HFF-Myc (cell line): ENCODE data around the gene TSPAN9.
A peak's percentile ranks its signal among the peaks of the same experiment; 100 is the strongest.

Source experiments
- DNase-seq: peaks from one replicate; pipeline ENCODE4 v3.0.0-alpha.2; 2011; ENCODE audit warnings: low read depth; ENCODE audit errors: extremely low read depth
- H3K4me3 ChIP-seq: replicated peaks from 2 replicates; pipeline ENCODE4 v1.5.1; 2011; ENCODE audit warnings: low read depth, mild to moderate bottlenecking, control low read depth, low read length
- TF ChIP-seq, protein P1 (sequence below): IDR thresholded peaks from 2 replicates; pipeline ENCODE4 v1.5.1; 2012; ENCODE audit warnings: mild to moderate bottlenecking, low read depth, low read length, control low read depth; ENCODE audit errors: missing control alignments

The TSPAN9 gene

DNA sequence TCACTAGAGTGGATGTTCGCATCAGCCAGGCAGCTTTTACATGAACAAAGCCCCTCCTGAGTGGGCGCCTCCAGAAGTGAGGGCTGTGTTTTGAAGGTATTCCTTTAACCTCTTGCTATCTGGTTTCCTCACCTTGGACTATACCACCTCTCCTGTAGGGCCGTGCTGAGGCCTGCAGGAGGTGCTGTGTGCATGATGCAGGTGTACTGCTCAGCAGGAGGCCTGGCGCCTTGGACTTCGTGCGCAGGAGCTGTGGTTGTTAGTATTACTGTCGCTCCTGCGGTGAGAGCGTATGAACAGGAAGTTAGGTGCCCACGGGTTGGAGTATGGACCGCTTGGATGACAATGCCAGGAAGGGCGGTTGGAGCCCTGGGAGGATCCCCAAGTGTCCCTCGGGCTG, 130.7 kb downstream of the TSPAN9 start:
- TF ChIP-seq, protein P1, sequence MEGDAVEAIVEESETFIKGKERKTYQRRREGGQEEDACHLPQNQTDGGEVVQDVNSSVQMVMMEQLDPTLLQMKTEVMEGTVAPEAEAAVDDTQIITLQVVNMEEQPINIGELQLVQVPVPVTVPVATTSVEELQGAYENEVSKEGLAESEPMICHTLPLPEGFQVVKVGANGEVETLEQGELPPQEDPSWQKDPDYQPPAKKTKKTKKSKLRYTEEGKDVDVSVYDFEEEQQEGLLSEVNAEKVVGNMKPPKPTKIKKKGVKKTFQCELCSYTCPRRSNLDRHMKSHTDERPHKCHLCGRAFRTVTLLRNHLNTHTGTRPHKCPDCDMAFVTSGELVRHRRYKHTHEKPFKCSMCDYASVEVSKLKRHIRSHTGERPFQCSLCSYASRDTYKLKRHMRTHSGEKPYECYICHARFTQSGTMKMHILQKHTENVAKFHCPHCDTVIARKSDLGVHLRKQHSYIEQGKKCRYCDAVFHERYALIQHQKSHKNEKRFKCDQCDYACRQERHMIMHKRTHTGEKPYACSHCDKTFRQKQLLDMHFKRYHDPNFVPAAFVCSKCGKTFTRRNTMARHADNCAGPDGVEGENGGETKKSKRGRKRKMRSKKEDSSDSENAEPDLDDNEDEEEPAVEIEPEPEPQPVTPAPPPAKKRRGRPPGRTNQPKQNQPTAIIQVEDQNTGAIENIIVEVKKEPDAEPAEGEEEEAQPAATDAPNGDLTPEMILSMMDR: peak; percentile 32
- DNase-seq: no peak
- no peak overlapping the region for H3K4me3 ChIP-seq

DNA sequence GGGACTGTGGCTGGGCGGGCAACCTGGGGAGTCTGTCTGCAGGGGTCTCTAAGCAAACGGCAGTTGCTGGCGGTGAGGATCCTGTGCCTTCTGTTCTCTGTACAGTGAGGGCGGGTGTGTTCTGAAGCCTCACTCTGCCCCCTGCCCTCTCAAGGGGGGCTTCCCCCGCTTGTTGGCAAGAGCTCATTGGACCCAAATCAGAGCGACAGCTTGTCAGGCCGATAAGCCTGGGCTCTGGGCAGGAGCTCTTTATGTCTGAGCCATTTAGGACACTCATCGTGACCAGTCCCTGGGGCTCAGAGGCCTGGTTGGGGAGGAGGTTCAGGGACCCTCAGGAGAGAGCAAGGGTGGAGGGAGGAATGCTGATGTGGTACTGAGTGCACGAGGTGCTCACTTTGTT, 136.0 kb downstream of the TSPAN9 start:
- TF ChIP-seq, protein P1: no peak
- no peak overlapping the region for H3K4me3 ChIP-seq
- no peak for DNase-seq

DNA sequence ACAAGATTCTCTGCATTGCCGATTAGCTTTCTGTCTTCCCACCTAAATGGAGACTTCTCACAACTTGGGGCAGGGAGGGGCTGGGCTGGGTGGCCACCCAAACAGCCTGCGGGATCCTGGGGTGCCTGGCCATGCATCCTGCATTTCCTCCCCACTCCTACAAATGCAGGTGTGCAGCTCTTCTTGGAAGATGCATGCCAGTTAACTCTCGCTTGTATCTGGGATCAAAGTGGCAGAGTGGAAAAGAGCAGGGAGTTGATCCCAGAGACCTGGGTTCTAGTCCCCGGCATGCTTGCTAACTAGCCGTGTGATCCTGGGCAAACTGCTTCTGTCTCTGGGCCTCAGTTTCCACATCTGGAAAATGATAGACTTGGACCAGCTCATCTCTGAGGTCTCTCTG, 136.6 kb downstream of the TSPAN9 start:
- TF ChIP-seq, protein P1: no peak
- H3K4me3 ChIP-seq: no peak overlapping the region
- DNase-seq: no peak

DNA sequence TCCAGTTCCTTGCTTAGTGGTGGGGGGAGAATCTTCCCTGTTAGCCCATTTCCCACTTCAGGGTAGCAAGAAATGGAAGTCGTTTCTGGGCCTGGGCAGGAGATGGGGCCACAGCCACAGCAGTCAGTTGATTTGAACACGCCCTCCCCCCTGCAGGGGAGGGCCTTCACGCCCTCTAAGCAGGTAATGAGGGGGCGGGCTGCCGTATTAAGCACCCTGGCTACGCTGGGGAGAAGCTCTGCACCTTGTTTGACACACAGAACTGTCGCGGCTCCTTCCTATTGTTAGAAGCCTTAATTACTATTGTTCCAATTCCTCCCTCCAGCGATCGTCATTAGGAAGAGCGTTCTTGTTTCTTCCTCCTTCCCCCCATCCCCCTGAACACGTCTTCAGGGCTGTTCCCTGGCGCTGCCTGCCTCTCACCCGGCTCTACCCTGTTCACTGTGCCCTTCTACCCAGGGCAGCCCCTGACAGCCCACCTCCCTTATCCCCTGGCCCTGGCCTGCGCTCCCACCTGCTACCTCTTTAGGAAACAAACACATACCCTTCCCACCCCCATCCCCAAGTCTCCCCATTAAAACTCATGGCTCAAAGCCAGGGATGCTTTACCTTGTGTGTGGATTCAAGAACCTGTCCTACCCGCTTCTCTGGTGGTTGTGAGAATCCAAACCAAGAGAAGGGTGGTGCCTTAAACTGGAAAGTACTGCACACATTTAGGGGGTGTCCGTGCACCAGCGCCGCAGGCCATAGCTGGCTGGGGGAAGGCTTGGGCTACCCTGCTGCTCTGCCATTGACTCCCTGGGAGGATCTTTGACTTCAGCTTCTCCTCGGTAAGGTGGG, 137.6 kb downstream of the TSPAN9 start:
- no peak overlapping the region for H3K4me3 ChIP-seq
- TF ChIP-seq, protein P1: no peak
- DNase-seq: no peak

DNA sequence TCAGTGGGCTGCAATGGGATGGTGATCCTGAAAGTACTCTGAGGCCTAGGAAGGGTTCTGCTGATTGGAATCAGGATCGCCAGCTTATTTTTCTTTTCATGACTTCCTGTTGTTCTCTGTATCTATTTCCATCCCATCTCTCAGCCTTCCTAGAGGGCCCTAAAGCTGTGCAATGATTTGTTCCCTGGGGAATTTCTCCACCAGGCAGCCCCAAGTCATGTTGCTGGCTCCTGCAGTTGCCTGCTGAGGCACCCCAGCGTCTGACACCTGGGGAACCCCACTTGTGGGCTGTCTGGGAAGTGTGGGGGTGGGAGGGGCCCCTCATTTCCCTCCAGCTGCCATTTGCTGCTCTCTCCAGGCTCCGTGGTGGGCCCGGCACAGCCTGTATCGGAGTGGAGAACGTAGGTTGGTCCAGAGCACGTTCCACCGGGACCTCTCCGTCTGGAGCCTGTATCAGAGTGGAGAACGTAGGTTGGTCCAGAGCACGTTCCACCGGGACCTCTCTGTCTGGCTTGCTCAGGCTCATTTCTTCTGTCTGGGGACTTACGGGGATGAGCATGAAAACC, 138.3 kb downstream of the TSPAN9 start:
- TF ChIP-seq, protein P1: no peak
- DNase-seq: no peak
- no peak overlapping the region for H3K4me3 ChIP-seq

DNA sequence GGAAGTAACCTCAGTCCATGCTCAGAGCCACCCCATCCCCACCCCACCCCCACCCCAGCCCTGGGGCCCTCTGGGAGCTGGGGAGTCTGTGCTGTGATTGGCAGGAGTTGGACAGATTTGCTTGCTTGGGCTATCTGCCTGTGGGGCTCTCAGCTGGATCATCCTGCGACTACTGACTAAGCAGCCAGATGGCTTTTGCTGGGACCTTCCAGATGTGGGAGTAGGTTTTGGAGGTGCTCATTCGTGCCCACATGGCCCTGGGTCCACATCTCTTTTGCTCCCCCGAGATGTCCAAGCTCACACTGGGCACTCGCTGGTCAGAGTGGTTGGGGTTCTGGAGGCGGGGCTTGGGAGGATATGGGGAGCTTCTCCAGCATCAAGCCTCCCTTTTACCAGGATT, 138.9 kb downstream of the TSPAN9 start:
- TF ChIP-seq, protein P1: no peak
- DNase-seq: no peak
- H3K4me3 ChIP-seq: no peak overlapping the region
